IPS-NIHi7 (cell line): Measurements from ENCODE around the gene FXYD5.
"Not testable (repeated sequence)": the region's sequence is repeated elsewhere in the genome, so short reads cannot be mapped to it uniquely, and the experiment has no call there.

Source experiments
- DNase-seq: peaks from one replicate; pipeline ENCODE4 v3.0.0; 2012; ENCODE audit warnings: mixed read lengths; ENCODE audit errors: extremely low spot score

Gene FXYD5

GRCh38 chr19:35136977-35137702 lies 17.4 kb upstream of the FXYD5 start:
- no peak for DNase-seq

GRCh38 chr19:35138305-35138892 lies 16.1 kb upstream of the FXYD5 start, which contains the start of gene FXYD1:
Gene FXYD1 (plus strand): TSS chr19:35138824. CDS start chr19:35140080, 1,256 bp downstream.
- no peak for DNase-seq

GRCh38 chr19:35140207-35140961 lies 14.2 kb upstream of the FXYD5 start:
- DNase-seq = no peak

- DNase-seq = peak; percentile 100
Observed at GRCh38 chr19:35140962-35141836, 13.3 kb upstream of the FXYD5 start.

- DNase-seq = no peak
Observed at GRCh38 chr19:35141837-35142605, 12.5 kb upstream of the FXYD5 start.

GRCh38 chr19:35142606-35143230 lies 11.8 kb upstream of the FXYD5 start:
- peak; percentile 65 for DNase-seq

GRCh38 chr19:35143231-35143715 lies 11.3 kb upstream of the FXYD5 start, which contains the start of gene FXYD7:
Gene FXYD7 (plus strand): TSS chr19:35143255. CDS start chr19:35143334, 79 bp downstream.
- DNase-seq = no peak

GRCh38 chr19:35143818-35144217 lies 10.7 kb upstream of the FXYD5 start:
- DNase-seq = no peak

- DNase-seq = no peak
Observed at GRCh38 chr19:35144259-35144599, 10.3 kb upstream of the FXYD5 start.

GRCh38 chr19:35144600-35145436 lies 9.7 kb upstream of the FXYD5 start:
- DNase-seq = peak; percentile 65

- DNase-seq = no peak
Observed at GRCh38 chr19:35146746-35147459, 7.6 kb upstream of the FXYD5 start.

- no peak for DNase-seq
Observed at GRCh38 chr19:35149463-35149862, 5.1 kb upstream of the FXYD5 start.

GRCh38 chr19:35150445-35150844 lies 4.1 kb upstream of the FXYD5 start:
- DNase-seq = no peak

GRCh38 chr19:35151273-35152065 lies 3.1 kb upstream of the FXYD5 start:
- no peak for DNase-seq

- DNase-seq = not testable (repeated sequence)
Observed at GRCh38 chr19:35153129-35153522, 1.4 kb upstream of the FXYD5 start.

- peak; percentile 70 for DNase-seq
Observed at GRCh38 chr19:35153701-35154524, 622 bp upstream of the FXYD5 start.

- DNase-seq = no peak
Observed at GRCh38 chr19:35155441-35155840, 906 bp downstream of the FXYD5 start.
